AG04450 (cell line): ENCODE data around the gene ZDHHC23. TPM values are rescaled to one million over a fixed set of nuclear protein-coding genes. Genes with fewer than 3 reads are reported as not detected.

ENCODE experiments used
- CTCF ChIA-PET: fragments of 300-600, 350-600 bp; formaldehyde crosslinking; extraction: SDS; loops from one replicate; lab custom pipeline; 2022; ENCODE audit warnings: antibody characterized with exemption, inconsistent platforms; lab: Charles Lee
- POLR2A ChIA-PET: fragments of 350-600 bp; formaldehyde crosslinking; extraction: SDS; loops from one replicate; lab custom pipeline; 2021; ENCODE audit warnings: antibody characterized with exemption, inconsistent platforms; lab: Yijun Ruan, JAX
- DNase-seq: peaks from one replicate; pipeline ENCODE4 v3.0.0-alpha.2; 2011; ENCODE audit warnings: low read depth, low spot score
- H3K27ac ChIP-seq: one replicate; pipeline ENCODE4 v1.5.1; 2012; ENCODE audit warnings: low read depth, low read length, control low read depth
- H3K27me3 ChIP-seq: one replicate; pipeline ENCODE4 v1.6.0; 2012; ENCODE audit warnings: low read length; ENCODE audit not compliant: control insufficient read depth, insufficient read depth
- H3K4me3 ChIP-seq: 2 replicates; pipeline ENCODE4 v1.5.1; 2011; ENCODE audit warnings: mild to moderate bottlenecking, low read depth, low read length, control low read depth
- H3K9me3 ChIP-seq: 2 replicates; pipeline ENCODE4 v1.5.1; 2012; ENCODE audit warnings: low read length; ENCODE audit not compliant: control insufficient read depth, insufficient read depth
- polyA plus RNA-seq: library from polyadenylated mRNA; depleted of rRNA; stranded (reverse); fragments of >200 nt; gene quantifications from 2 replicates; pipeline ENCODE4 v1.2.3, GENCODE V29; 2011
- TF ChIP-seq, protein P1 (sequence below): IDR thresholded peaks from 2 replicates; pipeline ENCODE4 v1.5.1; 2011; ENCODE audit warnings: low read depth, low read length, control low read depth, inconsistent platforms

Gene ZDHHC23
- polyA plus RNA-seq, 1 experiment = 0.79 TPM

DNA sequence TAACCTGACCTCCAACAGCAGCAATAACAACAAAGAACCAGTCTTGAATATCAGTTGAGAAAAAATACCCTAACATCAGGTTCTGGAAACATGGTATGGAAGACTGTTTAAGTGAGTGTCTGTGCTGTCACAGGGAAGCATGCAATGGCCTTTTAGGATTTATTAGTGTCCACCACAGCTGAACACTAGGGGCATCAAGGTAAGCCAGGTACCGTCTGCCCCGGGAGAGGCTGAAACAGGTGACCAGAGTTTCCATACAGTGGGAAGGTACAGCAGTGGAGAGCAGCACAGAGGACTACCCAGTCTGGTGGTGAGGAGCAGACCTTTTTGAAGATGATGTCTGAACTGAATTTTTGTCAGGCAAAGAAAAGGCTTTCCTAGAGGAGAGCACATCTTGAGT is 18.4 kb downstream of the ZDHHC23 start:
- Histone ChIP-seq H3K9me3 (no peaks in the 10 kb centered on the region), H3K27ac (no peak overlapping the region), H3K27me3 (no peaks in the 10 kb centered on the region), H3K4me3 (no peak overlapping the region)
- TF ChIP-seq, protein P1, sequence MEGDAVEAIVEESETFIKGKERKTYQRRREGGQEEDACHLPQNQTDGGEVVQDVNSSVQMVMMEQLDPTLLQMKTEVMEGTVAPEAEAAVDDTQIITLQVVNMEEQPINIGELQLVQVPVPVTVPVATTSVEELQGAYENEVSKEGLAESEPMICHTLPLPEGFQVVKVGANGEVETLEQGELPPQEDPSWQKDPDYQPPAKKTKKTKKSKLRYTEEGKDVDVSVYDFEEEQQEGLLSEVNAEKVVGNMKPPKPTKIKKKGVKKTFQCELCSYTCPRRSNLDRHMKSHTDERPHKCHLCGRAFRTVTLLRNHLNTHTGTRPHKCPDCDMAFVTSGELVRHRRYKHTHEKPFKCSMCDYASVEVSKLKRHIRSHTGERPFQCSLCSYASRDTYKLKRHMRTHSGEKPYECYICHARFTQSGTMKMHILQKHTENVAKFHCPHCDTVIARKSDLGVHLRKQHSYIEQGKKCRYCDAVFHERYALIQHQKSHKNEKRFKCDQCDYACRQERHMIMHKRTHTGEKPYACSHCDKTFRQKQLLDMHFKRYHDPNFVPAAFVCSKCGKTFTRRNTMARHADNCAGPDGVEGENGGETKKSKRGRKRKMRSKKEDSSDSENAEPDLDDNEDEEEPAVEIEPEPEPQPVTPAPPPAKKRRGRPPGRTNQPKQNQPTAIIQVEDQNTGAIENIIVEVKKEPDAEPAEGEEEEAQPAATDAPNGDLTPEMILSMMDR = no peak
- ChIA-PET CTCF (no interaction called here), POLR2A (no interaction called here)
- no peak for DNase-seq

DNA sequence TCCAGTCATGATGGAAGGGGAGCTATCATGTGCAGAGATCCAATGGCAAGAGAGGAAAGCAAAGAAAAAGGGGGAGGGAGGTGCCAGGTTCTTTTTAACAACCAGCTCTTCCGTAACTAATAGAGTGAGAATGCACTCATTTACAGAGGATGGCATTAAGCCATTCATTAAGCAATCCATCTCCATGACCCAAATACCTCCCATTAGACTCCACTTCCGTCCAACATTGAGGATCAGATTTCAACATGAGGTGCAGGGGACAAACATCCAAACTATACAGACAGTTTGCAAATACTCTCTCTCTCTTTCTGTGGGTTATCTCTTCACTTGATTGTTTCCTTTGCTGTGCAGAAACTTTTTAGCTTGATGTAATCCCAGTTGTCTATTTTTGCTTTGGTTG is 21.2 kb downstream of the ZDHHC23 start:
- ChIA-PET CTCF (interaction anchor here (0.7 kb wide), 1 partner anchor 131 kb away, joined by 6 read pairs; the partner anchor contains the start of gene GRAMD1C), POLR2A (no interaction called here)
- no peaks in the 10 kb centered on the region for H3K27me3 ChIP-seq
- H3K27ac ChIP-seq = no peak overlapping the region
- H3K9me3 ChIP-seq = no peaks in the 10 kb centered on the region
- H3K4me3 ChIP-seq = no peak overlapping the region
- no peak for DNase-seq
- TF ChIP-seq, protein P1 = no peak

DNA sequence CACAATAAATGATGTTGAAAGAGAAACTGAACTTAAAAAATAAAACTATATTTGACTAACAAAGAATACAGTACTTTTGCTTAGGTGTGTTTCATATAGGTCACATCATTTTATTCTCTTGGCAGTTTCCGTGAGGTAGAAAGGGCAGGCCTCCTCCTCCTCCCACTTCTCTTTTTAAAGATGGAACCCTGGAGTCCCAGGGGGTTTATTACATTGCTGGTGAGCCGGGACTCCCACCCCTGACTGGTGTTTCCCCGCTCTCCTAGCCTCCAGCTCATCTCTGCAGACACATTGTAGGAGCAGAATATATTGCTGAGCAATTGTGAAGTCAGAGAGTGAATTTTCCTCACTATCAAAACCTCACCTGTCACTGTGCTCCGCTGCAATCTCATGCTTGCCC is 30.0 kb downstream of the ZDHHC23 start:
- TF ChIP-seq, protein P1 = no peak
- POLR2A ChIA-PET = no interaction called here
- no peak for DNase-seq
- Histone ChIP-seq H3K27ac (no peak overlapping the region), H3K4me3 (no peak overlapping the region), H3K9me3 (no peaks in the 10 kb centered on the region; the same call in 1 of the 2 replicates), H3K27me3 (no peaks in the 10 kb centered on the region)
- CTCF ChIA-PET = no interaction called here

DNA sequence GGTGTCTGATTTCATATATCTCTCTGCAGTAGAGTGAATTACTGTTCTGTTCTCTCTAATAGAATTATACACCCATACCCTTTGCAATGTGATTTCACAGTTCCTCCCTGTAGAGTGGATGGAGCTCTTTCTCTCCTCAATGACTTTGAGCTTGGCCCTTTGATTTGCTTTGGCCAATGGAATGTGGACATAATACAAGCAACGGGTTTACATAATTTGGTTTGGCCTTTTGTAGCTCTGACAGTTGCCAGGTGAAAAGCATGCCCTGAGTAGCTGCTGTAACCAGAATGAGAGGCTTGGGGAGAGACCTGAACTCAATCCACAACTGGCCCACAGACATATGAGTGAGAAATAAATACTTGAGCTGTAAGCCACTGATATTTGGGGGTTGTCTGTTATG is 32.1 kb downstream of the ZDHHC23 start:
- Histone ChIP-seq H3K9me3 (no peaks in the 10 kb centered on the region), H3K27ac (no peak overlapping the region), H3K27me3 (no peaks in the 10 kb centered on the region), H3K4me3 (no peak overlapping the region)
- ChIA-PET CTCF (no interaction called here), POLR2A (no interaction called here)
- TF ChIP-seq, protein P1 = no peak
- no peak for DNase-seq

DNA sequence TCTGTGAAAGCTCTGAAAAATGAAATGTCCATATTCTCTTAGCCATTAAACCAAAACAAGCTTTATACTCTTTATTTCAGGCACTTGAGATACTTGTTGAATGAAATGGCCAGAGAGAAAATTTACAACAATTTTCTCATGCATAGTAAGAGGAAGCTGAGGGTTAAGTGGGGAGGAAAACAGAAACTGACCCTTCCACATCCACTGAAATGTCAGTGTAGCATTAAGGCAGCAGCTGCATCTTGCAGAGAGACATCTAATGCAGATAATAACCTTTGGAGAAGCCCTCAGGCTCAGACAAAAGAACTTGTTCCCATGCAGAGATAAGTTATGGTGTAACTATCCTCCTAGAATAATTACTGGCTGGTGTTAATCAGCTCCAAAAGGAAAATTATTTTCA is 34.0 kb downstream of the ZDHHC23 start:
- ChIA-PET POLR2A (no interaction called here), CTCF (no interaction called here)
- Histone ChIP-seq H3K27me3 (no peaks in the 10 kb centered on the region), H3K4me3 (no peak overlapping the region), H3K9me3 (no peaks in the 10 kb centered on the region), H3K27ac (no peak overlapping the region)
- no peak for DNase-seq
- TF ChIP-seq, protein P1 = no peak
